ENCODE results near the gene FLT4.

FLT4 gene

DNA sequence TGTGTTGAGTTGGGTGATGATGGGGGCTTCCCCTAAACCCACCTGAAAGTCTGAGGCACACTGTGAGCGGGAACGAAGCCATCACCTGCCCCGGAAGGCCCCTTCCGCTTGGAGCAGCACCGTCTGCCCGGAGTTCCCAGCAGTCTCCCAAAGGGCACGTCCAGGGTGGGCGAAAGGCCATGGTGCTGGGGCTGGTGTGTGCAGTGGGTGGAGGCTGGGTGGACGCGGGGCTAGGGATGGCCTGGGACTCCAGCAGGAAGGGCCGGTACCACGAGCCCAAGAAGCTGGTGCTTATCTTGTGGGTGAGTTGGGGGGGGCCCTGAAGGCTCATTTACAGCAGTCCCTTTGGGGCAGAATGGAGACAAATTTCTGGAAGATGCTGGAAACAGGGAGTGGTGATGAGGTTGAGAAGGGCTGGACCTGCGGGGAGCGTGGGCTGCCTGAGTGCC, 4.6 kb downstream of the FLT4 start:
- TF ChIP-seq CTCF (conservative IDR thresholded peaks at IDR 0.05; ENCODE audit: low read length): no peak
- no peak overlapping the region for H3K4me3 ChIP-seq (ENCODE audit: low read length)
- DNase-seq (ENCODE audit: low read depth): no peak

- TF ChIP-seq CTCF (conservative IDR thresholded peaks at IDR 0.05; ENCODE audit: low read length): no peak
- no peak for DNase-seq (ENCODE audit: low read depth)
- no peak overlapping the region for H3K4me3 ChIP-seq (ENCODE audit: low read length)
Measured at GRCh38 chr5:180644129-180644824, 5.1 kb downstream of the FLT4 start.

DNA sequence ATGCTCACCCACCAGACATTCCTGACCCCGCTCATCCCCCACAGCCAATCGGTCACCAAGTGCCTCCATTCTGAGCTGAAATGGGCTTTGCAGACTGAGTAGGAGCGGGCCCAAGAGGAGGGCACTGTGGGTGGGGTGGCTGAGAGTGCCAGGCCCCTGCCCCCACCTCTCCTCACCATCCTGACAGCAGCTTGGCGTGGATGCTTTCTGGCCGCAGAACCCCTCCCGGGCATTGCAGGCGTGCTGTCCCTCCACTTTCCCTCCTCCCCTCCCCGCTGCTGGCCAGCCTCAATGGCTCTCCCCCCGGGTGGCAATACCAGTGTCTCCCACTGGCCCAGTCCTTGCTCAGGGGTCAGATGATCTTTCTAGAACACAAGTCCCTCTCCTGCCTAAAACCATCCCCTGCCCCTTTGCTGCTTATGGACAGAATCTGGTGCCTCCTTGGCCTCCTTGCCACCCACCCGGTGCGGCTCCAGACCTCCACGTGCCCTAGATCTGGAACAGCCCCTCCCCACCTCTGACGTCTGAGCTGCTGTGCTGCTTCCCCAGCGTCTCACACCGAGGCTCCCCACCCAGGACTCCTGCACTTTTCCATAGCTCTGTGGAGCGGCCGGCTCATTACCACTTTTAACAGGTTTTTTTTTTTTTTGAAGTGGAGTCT, 6.1 kb downstream of the FLT4 start:
- H3K4me3 ChIP-seq (ENCODE audit: low read length): no peak overlapping the region
- no peak for DNase-seq (ENCODE audit: low read depth)
- TF ChIP-seq CTCF (conservative IDR thresholded peaks at IDR 0.05; ENCODE audit: low read length): no peak

DNA sequence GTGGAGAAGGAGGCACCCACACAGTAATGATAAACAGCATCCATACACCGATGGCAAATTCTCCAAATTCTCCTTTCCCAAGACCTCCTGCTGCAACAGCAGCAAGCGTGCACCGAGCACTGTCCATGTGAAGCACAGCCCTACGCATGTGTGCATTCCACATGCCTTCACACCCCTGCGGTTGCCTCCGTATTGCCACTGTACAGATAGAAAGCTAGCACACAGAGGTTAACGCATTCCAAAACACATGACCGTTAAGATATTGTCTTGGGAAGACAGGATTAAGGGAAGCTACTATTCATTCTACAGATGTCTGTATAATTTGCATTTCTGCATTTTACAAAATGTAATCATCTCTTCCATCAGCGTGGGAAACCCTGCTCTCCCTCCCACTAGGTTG, 6.6 kb downstream of the FLT4 start:
- no peak for TF ChIP-seq CTCF (conservative IDR thresholded peaks at IDR 0.05; ENCODE audit: low read length)
- no peak overlapping the region for H3K4me3 ChIP-seq (ENCODE audit: low read length)
- DNase-seq (ENCODE audit: low read depth): no peak

DNA sequence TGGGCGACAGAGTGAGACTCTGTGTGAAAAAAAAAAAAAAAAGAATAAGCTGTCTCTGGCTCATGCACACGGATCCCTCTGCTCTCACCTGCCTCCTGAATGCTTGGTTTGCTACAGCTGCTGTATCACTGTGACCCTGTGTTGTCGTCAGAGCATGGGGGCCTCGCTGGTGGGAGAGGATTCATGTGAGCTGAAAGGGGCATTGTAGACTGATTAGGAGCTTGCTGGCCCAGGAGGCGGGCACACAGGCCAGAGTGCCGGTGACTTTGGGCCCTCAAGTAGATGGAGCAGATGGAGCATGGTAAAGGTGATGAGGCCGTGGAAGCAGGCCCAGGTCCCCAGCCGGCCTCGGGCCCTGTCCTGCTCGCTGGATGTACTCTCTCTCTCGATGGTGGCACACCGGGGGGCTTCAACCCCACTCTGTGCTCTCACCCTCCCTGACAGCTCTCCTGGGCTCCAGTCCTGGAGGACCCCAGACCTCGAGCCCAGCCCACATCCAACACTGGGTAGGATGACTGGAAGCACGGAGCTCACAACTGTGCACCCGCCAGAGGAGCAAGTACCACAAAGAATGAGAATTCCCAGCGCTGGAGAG, 7.1 kb downstream of the FLT4 start:
- no peak for DNase-seq (ENCODE audit: low read depth)
- TF ChIP-seq CTCF (conservative IDR thresholded peaks at IDR 0.05; ENCODE audit: low read length): no peak
- no peak overlapping the region for H3K4me3 ChIP-seq (ENCODE audit: low read length)

DNA sequence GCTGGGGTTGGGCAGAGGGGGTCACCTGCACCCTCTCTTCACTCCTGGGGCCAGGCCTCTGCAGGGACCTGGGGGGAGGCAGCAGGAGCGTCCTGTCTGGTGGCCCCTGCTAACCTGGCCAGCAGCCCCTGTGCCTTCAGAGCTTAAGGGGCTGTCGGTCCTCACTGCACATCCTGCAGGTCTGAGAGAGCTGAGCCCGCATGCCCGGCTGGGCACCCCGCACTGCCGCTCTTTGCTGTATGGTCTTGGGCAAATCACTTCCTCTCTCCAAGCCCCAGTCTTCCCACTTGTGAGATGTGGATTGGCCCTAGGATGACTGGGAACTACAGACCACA, 7.9 kb downstream of the FLT4 start:
- no peak for TF ChIP-seq CTCF (conservative IDR thresholded peaks at IDR 0.05; ENCODE audit: low read length)
- DNase-seq (ENCODE audit: low read depth): no peak
- no peak overlapping the region for H3K4me3 ChIP-seq (ENCODE audit: low read length)

Measured in AG10803 (cell line).